ENCODE results near the gene E2F4. TPM values are rescaled to one million over a fixed set of nuclear protein-coding genes. Genes with fewer than 3 reads are reported as not detected.
A peak's percentile ranks its signal among the peaks of the same experiment; 100 is the strongest.

The E2F4 gene
- total and polyA plus RNA-seq, 2 of the 13 experiments (the other 11 are each of a cell fraction or from before 2014, with no cell fraction given): 84.8 to 91.2 TPM

DNA sequence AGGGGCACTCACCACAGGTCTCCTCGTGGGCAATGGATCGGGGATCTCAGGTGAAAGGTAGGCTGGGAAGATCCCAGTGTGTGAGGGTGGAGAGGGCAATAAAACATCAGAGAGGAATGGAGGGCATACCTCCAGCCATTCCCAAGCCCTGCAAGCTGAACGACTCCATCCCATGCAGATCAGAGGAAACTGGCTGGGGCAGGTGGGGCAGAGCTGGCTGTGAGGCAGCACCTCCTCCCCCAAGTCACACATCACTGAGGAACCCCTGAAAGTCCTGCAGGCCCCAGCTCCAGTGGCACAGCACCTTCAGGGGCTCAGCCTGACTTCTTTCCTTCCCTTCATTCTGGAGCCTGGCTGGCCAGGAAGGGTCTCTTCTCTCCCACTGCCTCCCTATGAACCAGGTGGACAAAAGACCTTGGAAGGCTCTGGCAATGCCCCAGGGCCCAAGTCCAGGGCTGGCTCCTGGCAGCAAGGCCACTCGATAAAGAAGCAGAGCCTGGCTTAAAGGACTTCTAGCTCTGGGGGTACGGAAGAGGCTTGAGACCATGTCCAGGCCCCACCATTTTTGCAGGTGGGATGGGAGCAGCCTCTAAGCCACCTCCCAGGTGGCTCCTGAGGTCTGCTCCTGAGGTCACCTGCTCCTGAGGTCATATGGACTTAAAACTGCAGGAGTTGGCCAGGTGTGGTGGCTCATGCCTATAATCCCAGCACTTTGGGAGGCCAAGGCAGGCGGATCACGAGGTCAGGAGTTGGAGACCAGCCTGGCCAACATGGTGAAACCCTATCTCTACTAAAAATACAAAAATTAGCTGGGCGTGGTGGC lies 21.5 kb downstream of the E2F4 start:
- Histone ChIP-seq H3K27me3 (ENCODE audit: control insufficient read depth in 1 of 2, insufficient read depth in 2 of 2, low read length in 2 of 2) (peaks cover 0 to 2% of the 10 kb centered on the region in 2 experiments; a peak in 1 of 5 replicates), H2AFZ (ENCODE audit: low read length) (no peak overlapping the region), H3K27ac (ENCODE audit: extremely low read length, insufficient read depth, low read length) (no peak overlapping the region), H3K9ac (ENCODE audit: insufficient read depth, low read depth, low read length) (no peak overlapping the region), H3K4me2 (ENCODE audit: low read depth, low read length) (no peak overlapping the region), H3K4me1 (ENCODE audit: insufficient read depth, low read length) (peaks cover 41% of the 10 kb centered on the region), H3K4me3 (replicated peaks in 1 of 3; ENCODE audit: insufficient read depth in 1 of 3, low read depth in 2 of 3, low read length in 3 of 3) (no peak overlapping the region), H3K79me2 (ENCODE audit: insufficient read depth, low read length) (no peaks in the 10 kb centered on the region), H3K36me3 (replicated peaks in 1 of 2; ENCODE audit: control insufficient read depth in 1 of 2, insufficient read depth in 2 of 2, low read length in 2 of 2) (no peaks in the 10 kb centered on the region), H4K20me1 (ENCODE audit: insufficient read depth, low read length) (no peaks in the 10 kb centered on the region), H3K9me3 (ENCODE audit: low read length) (no peaks in the 10 kb centered on the region)
- TF ChIP-seq ZNF296 (CRISPR knock-in tag; conservative IDR thresholded peaks at IDR 0.05): no peak
- TF ChIP-seq KDM5B (CRISPR knock-in tag; IDR thresholded peaks at IDR 0.05; ENCODE audit: borderline replicate concordance): peak; percentile 43
- TF ChIP-seq CAMTA2 (CRISPR knock-in tag; IDR thresholded peaks at IDR 0.05; ENCODE audit: borderline replicate concordance): 0 out of 2 replicates have a peak, but pooled peaks have one; percentile 47
- 0 out of 2 replicates have a peak, but pooled peaks have one; percentile 9 for TF ChIP-seq REPIN1 (CRISPR knock-in tag; IDR thresholded peaks at IDR 0.05; ENCODE audit: borderline replicate concordance, low read depth)
- TF ChIP-seq ZNF687 (CRISPR knock-in tag; IDR thresholded peaks at IDR 0.05): peak; percentile 18; the same call in 1 of the 2 replicates
- TF ChIP-seq PLRG1 (conservative IDR thresholded peaks at IDR 0.05): no peak
- TF ChIP-seq BORCS8-MEF2B (CRISPR knock-in tag; IDR thresholded peaks at IDR 0.05): peak; percentile 49; the same call in 1 of the 2 replicates
- TF ChIP-seq HOXA3 (CRISPR knock-in tag; IDR thresholded peaks at IDR 0.05): peak; percentile 8; the same call in 1 of the 2 replicates
- peak; percentile 64; the same call in 1 of the 2 replicates for TF ChIP-seq ZNF333 (CRISPR knock-in tag; IDR thresholded peaks at IDR 0.05; ENCODE audit: borderline replicate concordance)
- 0 out of 2 replicates have a peak, but pooled peaks have one; percentile 17 for TF ChIP-seq TBX2 (CRISPR knock-in tag; IDR thresholded peaks at IDR 0.05; ENCODE audit: borderline replicate concordance)
- ATAC-seq (no peak), DNase-seq (ENCODE audit: low spot score) (no peak), FAIRE-seq (no peak)
- intact Hi-C loops (cut with micrococcal nuclease; ENCODE audit: unreplicated experiment): no loop called here
- no TSS peak for BruUV-seq (replicated peaks)
- in situ Hi-C loops (cut with HindIII; ENCODE audit: extremely low pct_ligation_motif_present, low pct_unique_long_range_greater_than_20kb): no loop called here
- POLR2A ChIA-PET: interaction anchor here (0.8 to 1.4 kb wide), 3 partner anchors 11 to 33 kb away, joined by 3 to 6 read pairs (median 3); partner anchors contain the start of gene FHOD1
- CTCF ChIA-PET (ENCODE audit: low intra/inter-chr PET ratio, low total read pairs): no interaction called here
- WGBS (ENCODE audit: low lambda C conversion rate): 51% methylated on average over 8 of the region's 8 CpGs
